Right lobe of liver (tissue), 4 donors: ENCODE results near the gene SH3RF2.

Experiments used
- CTCF ChIP-seq, 4 donors: fragments of 200-600 bp in 3 of 4; fragments of 450-650 bp in 1 of 4; IDR thresholded peaks; one replicate each; pipeline versions ENCODE4 v1.5.1 to v1.8.0; 2016 to 2022; ENCODE audit warnings: antibody characterized with exemption in 4 of 4, mild to moderate bottlenecking in 2 of 4
- POLR2A ChIP-seq: fragments of 450-650 bp; IDR thresholded peaks from one replicate; pipeline ENCODE4 v1.6.1; 2017; ENCODE audit warnings: antibody characterized with exemption, mild to moderate bottlenecking
- donor health status: DM: no; HTN: no; CAD: no.
- donor health status: DM: no; HTN: no; CAD: no.
- donor health status: DM: no; HTN: yes; CAD: no.

- TF ChIP-seq CTCF (IDR thresholded peaks at IDR 0.05) = no peak
- TF ChIP-seq POLR2A = no peak
Measured at GRCh38 chr5:146005264-146005663, 68.9 kb downstream of the SH3RF2 start.
